Transverse colon (tissue), 4 donors: ENCODE data around the gene SCAPER.

Experiments
- CTCF ChIP-seq, 5 experiments: fragments of 200-600 bp in 3 of 5; fragments of 450-650 bp in 2 of 5; sonication (generic) in 3 of 5; IDR thresholded peaks; 1 replicate in 2 of 5; 2 replicates in 3 of 5; pipeline ENCODE4 v1.5.1; 2016 to 2017; ENCODE audit warnings: antibody characterized with exemption in 5 of 5, inconsistent platforms in 3 of 5, mild to moderate bottlenecking in 2 of 5, moderate library complexity in 1 of 5
- POLR2A ChIP-seq: fragments of 450-650 bp; IDR thresholded peaks from one replicate; pipeline ENCODE4 v1.6.1; 2016; ENCODE audit warnings: antibody characterized with exemption, mild to moderate bottlenecking, moderate library complexity
- POLR2AphosphoS5 ChIP-seq, 3 donors: sonication (generic); formaldehyde crosslinking; IDR thresholded peaks; one replicate each; pipeline ENCODE4 v1.6.1; 2016; ENCODE audit warnings: antibody characterized with exemption in 3 of 3

- TF ChIP-seq CTCF (IDR thresholded peaks at IDR 0.05) (peak in 1 of 5 experiments; percentile 24), POLR2A (no peak), POLR2AphosphoS5 (IDR thresholded peaks at IDR 0.05) (no peak)
Observed at GRCh38 chr15:76447728-76448441, 457.3 kb downstream of the SCAPER start.
